ENCODE results near the gene TM9SF3. TPM values are rescaled to one million over a fixed set of nuclear protein-coding genes. Genes with fewer than 3 reads are reported as not detected.
A peak's percentile ranks its signal among the peaks of the same experiment; 100 is the strongest.

Gene TM9SF3
- total RNA-seq, 4 donors from 2014 or later = 75.5 to 99.9 (median 86.8) TPM

DNA sequence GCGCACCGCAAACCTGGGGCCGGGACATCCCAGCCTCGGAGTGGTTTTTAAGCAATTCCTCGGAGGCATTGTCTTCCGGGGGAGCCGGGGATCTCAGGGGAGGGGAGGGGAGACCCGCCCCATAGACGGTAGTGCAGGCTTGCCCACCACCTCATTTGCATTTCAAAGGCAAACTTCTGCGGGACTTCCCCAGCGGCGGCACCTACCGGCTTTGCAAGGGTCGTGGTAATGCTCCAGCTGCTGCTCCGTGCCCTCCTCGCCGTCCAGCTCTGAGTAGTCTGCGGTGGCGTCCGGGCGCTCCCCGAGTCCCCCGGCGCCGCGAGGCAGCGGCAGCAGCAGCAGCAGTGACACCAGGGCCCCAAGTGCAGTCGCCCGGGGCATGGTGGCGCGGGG is 73.5 kb downstream of the TM9SF3 start:
- DNase-seq (ENCODE audit: low spot score) (no peak), ATAC-seq (ENCODE audit: low FRiP score) (peak; percentile 6)
- TF ChIP-seq, protein P1, sequence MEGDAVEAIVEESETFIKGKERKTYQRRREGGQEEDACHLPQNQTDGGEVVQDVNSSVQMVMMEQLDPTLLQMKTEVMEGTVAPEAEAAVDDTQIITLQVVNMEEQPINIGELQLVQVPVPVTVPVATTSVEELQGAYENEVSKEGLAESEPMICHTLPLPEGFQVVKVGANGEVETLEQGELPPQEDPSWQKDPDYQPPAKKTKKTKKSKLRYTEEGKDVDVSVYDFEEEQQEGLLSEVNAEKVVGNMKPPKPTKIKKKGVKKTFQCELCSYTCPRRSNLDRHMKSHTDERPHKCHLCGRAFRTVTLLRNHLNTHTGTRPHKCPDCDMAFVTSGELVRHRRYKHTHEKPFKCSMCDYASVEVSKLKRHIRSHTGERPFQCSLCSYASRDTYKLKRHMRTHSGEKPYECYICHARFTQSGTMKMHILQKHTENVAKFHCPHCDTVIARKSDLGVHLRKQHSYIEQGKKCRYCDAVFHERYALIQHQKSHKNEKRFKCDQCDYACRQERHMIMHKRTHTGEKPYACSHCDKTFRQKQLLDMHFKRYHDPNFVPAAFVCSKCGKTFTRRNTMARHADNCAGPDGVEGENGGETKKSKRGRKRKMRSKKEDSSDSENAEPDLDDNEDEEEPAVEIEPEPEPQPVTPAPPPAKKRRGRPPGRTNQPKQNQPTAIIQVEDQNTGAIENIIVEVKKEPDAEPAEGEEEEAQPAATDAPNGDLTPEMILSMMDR (IDR thresholded peaks at IDR 0.05) = no peak

DNA sequence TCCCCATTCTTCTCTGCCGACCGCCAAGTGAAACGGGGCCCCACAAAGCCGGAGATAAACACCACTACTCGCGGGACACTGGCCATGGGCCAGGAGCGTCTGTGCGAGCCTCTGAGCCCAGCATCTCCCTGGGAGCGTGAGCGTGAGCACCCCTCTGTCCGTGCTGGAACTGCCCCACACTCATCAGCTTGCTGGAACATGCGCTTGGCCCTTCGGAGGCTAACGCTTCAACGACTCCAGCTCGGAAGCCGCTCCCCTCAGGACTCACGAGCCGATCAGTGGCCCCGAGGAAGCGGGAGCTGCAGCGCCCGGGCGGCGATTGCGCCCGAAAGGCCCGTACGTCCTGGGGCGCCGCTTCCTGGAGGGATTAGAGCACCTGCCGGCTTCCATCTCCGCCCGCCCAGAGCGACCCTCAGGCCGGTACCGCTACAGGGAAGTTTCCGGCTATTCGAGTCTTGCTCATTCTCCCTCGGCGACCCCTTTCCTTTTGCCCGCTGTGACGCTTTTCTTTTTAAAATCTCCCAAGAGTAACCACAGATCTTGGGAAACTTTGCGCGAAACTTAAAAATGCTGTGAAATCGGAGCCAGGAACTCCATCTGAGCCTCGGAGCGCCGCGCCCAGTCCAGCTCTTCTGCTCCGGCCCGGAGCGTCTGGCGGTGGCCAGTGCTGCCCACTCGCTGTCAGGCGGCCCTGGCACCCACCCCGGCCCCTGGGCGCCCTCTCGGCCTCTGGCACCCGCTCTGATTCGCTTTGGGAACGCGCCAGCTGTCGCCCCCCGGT is 74.1 kb downstream of the TM9SF3 start:
- no peak for DNase-seq (ENCODE audit: low spot score)
- no peak for ATAC-seq (ENCODE audit: low FRiP score)
- TF ChIP-seq, protein P1 (IDR thresholded peaks at IDR 0.05) = no peak

DNA sequence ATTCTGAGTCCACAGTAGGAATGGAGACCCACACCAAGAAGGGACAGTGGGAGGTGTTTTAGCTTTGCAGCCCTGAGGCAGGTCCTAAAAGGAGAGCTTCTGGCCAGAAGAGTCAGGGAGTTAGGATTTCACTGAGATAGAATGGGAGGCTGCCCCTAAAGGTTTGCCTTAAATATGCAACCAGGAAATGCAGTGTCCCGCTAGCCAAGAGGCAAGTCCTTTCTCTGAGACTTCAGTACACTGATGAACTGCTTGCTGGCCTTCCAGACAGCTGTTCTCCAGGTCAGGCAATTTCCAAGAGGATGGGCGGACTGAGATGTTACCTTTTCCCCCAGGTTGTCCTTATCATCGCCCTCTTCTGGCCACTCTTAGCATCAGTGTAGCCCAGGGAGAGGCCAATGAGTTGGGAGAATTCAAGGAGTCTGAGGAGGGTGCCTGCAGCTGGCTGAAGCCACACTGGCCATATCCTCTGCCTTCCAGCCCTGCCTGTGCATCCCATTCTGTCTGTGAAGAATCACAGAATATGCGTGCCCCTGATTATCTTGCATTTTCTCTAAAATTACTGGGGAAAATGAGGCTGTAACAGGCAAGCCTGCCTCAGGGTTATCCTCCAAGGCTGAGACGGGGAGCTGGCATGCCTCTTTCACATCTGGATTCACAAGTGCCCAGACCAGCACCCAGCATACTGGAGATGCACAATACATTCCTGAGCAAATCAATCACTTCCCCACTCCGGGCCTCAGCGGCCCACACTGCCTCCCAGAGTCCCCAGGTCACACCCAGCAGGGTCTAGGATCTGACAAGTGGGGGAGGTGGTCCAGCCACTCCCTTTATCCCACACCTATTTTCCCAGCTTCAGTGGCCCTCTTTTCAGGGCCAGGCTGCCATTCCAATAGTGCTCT is 75.5 kb downstream of the TM9SF3 start:
- TF ChIP-seq, protein P1 (IDR thresholded peaks at IDR 0.05) = no peak
- ATAC-seq (ENCODE audit: low FRiP score) = no peak
- no peak for DNase-seq (ENCODE audit: low spot score)

DNA sequence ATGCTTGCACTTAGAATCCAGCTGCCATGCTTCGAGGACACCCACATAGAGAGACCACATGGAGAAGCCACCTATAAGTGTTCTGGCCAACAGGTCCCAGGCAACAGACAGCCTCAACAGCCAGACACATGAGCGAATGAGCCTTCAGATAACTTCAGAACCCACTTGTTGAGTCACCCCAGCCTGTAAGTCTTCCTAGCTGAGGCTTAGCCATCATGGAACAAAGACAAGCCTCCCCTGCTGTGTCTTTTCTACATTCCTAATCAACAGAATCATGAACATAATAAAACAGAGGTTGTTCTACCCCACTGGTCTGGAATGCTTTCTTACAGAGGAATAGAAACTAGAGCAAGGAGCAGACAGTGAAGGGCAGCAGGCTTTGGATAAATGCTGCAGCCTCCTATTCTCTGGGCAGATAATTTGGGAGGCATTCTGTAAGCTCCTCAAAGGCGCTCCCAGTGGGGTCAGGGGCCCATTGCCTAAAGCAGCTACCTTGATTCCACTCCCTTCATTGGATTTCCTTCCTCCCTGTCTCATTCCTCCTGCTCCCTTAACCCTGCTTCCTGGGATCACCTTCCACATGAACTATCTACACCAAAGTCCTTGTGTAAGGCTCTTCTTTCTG is 77.7 kb downstream of the TM9SF3 start:
- ATAC-seq (ENCODE audit: low FRiP score) = no peak
- TF ChIP-seq, protein P1 (IDR thresholded peaks at IDR 0.05) = no peak
- no peak for DNase-seq (ENCODE audit: low spot score)

DNA sequence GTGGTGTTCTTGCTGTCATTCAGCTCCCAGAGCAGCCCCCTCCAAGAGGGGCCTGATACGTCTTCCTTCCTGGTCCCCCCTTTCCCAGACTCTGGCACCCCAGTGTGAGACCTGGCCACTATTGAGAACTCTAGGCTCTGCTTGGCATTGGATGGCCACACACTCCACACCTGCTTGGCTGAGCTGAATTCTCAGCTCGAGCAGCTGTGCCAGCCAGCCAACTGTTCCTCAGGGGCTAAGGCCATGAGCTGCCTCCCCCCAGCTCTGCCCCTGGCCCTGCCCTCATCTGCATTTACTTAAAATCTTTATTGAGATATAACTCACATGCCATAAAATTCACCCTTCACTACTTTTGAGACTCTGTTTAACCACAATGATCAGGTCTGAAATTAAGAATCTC is 79.8 kb downstream of the TM9SF3 start:
- DNase-seq (ENCODE audit: low spot score) (no peak), ATAC-seq (ENCODE audit: low FRiP score) (no peak)
- TF ChIP-seq, protein P1 (IDR thresholded peaks at IDR 0.05) = no peak

DNA sequence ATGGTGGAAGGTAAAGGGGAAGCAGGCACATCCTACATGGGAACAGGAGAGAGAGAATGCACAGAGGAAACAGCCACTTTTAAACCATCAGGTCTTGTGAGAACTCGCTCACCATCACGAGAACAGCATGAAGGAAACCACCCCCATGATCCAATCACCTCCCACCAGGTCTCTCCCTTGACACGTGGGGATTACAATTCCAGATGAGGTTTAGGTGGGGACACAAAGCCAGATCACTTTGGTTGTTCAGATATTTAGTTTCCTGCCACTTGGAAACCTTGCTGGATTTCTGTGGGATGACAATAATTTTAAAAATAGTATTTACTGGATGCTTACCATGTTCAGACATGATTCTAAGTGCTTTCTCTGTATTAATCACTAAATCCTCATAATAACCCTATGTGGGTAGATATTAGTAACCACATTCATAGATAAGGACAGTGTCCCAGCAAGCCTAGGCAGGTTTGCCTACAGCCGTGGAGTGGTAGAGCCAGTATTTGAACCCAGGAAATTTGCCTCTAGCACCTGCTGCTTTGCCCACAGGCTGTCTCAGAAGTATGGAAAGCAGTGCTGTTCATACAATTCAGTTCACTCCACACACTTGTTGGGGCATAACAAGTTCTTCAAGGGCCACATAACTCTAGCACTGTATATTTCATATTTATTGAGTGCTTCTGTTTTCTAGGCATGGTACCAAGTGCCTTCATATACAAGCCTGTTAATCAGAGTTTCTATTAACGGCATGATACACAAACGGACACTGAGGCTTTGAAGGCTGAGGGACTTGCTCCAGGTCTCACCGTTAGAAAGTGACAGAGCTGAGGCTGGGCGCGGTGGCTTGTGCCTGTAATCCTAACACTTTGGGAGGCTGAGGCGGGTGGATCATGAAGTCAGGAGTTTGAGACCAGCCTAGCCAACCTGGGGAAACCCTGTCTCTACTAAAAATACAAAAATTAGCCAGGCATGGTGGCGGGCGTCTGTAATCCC is 81.4 kb downstream of the TM9SF3 start:
- TF ChIP-seq, protein P1 (IDR thresholded peaks at IDR 0.05) = no peak
- ATAC-seq (ENCODE audit: low FRiP score) (no peak), DNase-seq (ENCODE audit: low spot score) (no peak)
